DND-41 (cell line): ENCODE results near the gene DLGAP5.

Source experiments
- ATAC-seq: fragments of 200-7000 bp; cut with Tn5 transposase; 3 replicates; pipeline ENCODE4 v1.9.1; 2021; ENCODE audit warnings: low read depth; ENCODE audit not compliant: insufficient read depth
- DNase-seq: peaks from one replicate; pipeline ENCODE4 v3.0.0-alpha.2; 2020
- H2AFZ ChIP-seq: 2 replicates; pipeline ENCODE4 v1.6.0; 2012; ENCODE audit warnings: low read depth, low read length
- H3K27ac ChIP-seq: 2 replicates; pipeline ENCODE4 v1.5.1; 2012; ENCODE audit warnings: low read length, inconsistent platforms
- H3K27me3 ChIP-seq: fragments of 200-600 bp; sonication (generic); 2 replicates; pipeline ENCODE4 v1.6.0; 2012; ENCODE audit warnings: low read length, mild to moderate bottlenecking, inconsistent platforms; ENCODE audit not compliant: insufficient read depth, poor library complexity
- H3K36me3 ChIP-seq: 2 replicates; pipeline ENCODE4 v1.5.1; 2012; ENCODE audit warnings: low read length, inconsistent platforms; ENCODE audit not compliant: insufficient read depth
- H3K4me1 ChIP-seq: 2 replicates; pipeline ENCODE4 v1.5.1; 2012; ENCODE audit warnings: mild to moderate bottlenecking, low read length; ENCODE audit not compliant: insufficient read depth
- H3K4me2 ChIP-seq: 2 replicates; pipeline ENCODE4 v1.6.0; 2012; ENCODE audit warnings: mild to moderate bottlenecking, moderate library complexity, low read length, inconsistent platforms; ENCODE audit not compliant: insufficient read depth
- H3K4me3 ChIP-seq, 2 experiments: fragments of 200-600 bp in 1 of 2; shearing (Covaris generic) in 1 of 2; 2 replicates each; pipeline ENCODE4 v1.5.1; 2012 to 2016; ENCODE audit warnings: inconsistent platforms in 2 of 2, low read length in 2 of 2, mild to moderate bottlenecking in 2 of 2, low read depth in 1 of 2, moderate library complexity in 1 of 2
- H3K79me2 ChIP-seq: 2 replicates; pipeline ENCODE4 v1.6.0; 2012; ENCODE audit warnings: low read length, inconsistent platforms; ENCODE audit not compliant: insufficient read depth
- H3K9ac ChIP-seq: 2 replicates; pipeline ENCODE4 v1.6.0; 2012; ENCODE audit warnings: low read depth, mild to moderate bottlenecking, inconsistent platforms, low read length, moderate library complexity
- H3K9me3 ChIP-seq: 2 replicates; pipeline ENCODE4 v1.5.1; 2012; ENCODE audit warnings: low read length, moderate library complexity, mild to moderate bottlenecking, inconsistent platforms; ENCODE audit not compliant: insufficient read depth, severe bottlenecking
- H4K20me1 ChIP-seq: 2 replicates; pipeline ENCODE4 v1.6.0; 2012; ENCODE audit warnings: low read length; ENCODE audit not compliant: insufficient read depth
- EZH2 ChIP-seq: IDR thresholded peaks from 3 replicates; pipeline ENCODE4 v1.6.1; 2012; ENCODE audit warnings: borderline replicate concordance, low read depth, mild to moderate bottlenecking, moderate library complexity, low read length, inconsistent platforms; ENCODE audit not compliant: severe bottlenecking
- TF ChIP-seq, protein P1 (sequence below): IDR thresholded peaks from 2 replicates; pipeline ENCODE4 v1.5.1; 2012; ENCODE audit warnings: borderline replicate concordance, low read length, moderate library complexity, mild to moderate bottlenecking; ENCODE audit not compliant: poor library complexity, severe bottlenecking; ENCODE audit errors: extremely low read depth

DLGAP5 gene

DNA sequence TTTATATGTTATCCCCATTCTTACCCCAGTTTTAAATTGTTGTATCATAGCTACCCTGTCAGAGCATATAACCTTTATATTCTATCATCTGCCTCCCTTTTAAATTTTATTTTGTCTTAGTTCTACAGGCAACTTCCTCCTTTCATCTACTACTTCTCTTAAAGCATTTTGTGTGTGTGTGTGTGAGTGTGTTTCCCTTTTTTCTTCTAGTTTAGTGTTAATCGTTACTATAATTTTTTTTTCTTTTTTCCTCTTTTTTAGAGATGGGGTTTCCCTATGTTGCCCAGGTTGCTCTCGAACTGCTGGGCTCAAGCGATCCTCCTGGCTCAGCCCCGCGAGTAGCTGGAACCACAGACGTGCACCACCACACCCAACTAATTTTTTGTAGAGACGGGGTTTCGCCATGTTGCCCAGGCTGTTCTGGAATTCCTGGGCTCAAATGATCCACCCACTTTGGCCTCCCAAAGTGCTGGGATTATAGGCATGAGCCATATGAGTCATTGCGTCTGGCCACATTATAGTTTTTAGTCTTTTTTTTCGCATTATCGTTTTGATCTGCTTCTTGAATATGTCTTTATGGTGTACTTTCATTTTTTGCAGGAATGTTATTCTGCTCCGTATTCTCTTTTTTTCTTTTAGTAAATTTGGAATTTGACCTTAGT lies 46.8 kb upstream of the DLGAP5 start:
- Histone ChIP-seq H3K79me2 (no peaks in the 10 kb centered on the region), H3K27me3 (peaks cover 12% of the 10 kb centered on the region), H2AFZ (no peak overlapping the region), H3K9me3 (no peaks in the 10 kb centered on the region), H3K27ac (no peak overlapping the region), H3K9ac (no peak overlapping the region), H4K20me1 (no peaks in the 10 kb centered on the region), H3K36me3 (no peaks in the 10 kb centered on the region), H3K4me1 (no peaks in the 10 kb centered on the region), H3K4me3 (no peak overlapping the region), H3K4me2 (no peak overlapping the region)
- ATAC-seq (no peak), DNase-seq (no peak)
- TF ChIP-seq, protein P1, sequence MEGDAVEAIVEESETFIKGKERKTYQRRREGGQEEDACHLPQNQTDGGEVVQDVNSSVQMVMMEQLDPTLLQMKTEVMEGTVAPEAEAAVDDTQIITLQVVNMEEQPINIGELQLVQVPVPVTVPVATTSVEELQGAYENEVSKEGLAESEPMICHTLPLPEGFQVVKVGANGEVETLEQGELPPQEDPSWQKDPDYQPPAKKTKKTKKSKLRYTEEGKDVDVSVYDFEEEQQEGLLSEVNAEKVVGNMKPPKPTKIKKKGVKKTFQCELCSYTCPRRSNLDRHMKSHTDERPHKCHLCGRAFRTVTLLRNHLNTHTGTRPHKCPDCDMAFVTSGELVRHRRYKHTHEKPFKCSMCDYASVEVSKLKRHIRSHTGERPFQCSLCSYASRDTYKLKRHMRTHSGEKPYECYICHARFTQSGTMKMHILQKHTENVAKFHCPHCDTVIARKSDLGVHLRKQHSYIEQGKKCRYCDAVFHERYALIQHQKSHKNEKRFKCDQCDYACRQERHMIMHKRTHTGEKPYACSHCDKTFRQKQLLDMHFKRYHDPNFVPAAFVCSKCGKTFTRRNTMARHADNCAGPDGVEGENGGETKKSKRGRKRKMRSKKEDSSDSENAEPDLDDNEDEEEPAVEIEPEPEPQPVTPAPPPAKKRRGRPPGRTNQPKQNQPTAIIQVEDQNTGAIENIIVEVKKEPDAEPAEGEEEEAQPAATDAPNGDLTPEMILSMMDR, result no peak
- TF ChIP-seq EZH2, result no peak

GRCh38 chr14:55233591-55233990 lies 42.2 kb upstream of the DLGAP5 start:
- H3K4me3 ChIP-seq, result no peak overlapping the region
- H3K9ac ChIP-seq, result no peak overlapping the region
- H3K36me3 ChIP-seq, result no peaks in the 10 kb centered on the region
- ATAC-seq (no peak), DNase-seq (no peak)
- no peak overlapping the region for H3K27ac ChIP-seq
- peaks cover 10% of the 10 kb centered on the region for H3K27me3 ChIP-seq
- H2AFZ ChIP-seq, result no peak overlapping the region
- no peaks in the 10 kb centered on the region for H3K9me3 ChIP-seq
- H4K20me1 ChIP-seq, result no peaks in the 10 kb centered on the region
- H3K4me1 ChIP-seq, result no peaks in the 10 kb centered on the region
- TF ChIP-seq, protein P1, result no peak
- no peak for TF ChIP-seq EZH2
- no peak overlapping the region for H3K4me2 ChIP-seq
- no peaks in the 10 kb centered on the region for H3K79me2 ChIP-seq

- Histone ChIP-seq H3K4me2 (no peak overlapping the region), H3K36me3 (no peaks in the 10 kb centered on the region), H2AFZ (no peak overlapping the region), H3K4me3 (no peak overlapping the region), H4K20me1 (no peaks in the 10 kb centered on the region), H3K9me3 (peaks cover 4% of the 10 kb centered on the region), H3K4me1 (no peaks in the 10 kb centered on the region), H3K9ac (no peak overlapping the region), H3K27ac (no peak overlapping the region), H3K27me3 (peaks cover 5% of the 10 kb centered on the region), H3K79me2 (no peaks in the 10 kb centered on the region)
- DNase-seq, result no peak
- TF ChIP-seq, protein P1, result no peak
- TF ChIP-seq EZH2, result no peak
- no peak for ATAC-seq
These were observed 36.9 kb upstream of the DLGAP5 start for GRCh38 chr14:55228261-55228660.
